CD8-positive, alpha-beta memory T cell (primary cell): ENCODE measurements around the gene PLEKHA1. TPM values are rescaled to one million over a fixed set of nuclear protein-coding genes. Genes with fewer than 3 reads are reported as not detected.
A peak's percentile ranks its signal among the peaks of the same experiment; 100 is the strongest.

Experiments used
- CTCF ChIA-PET: fragments of 350-600 bp; sonication (Branson Sonifier 250); formaldehyde crosslinking; loops from one replicate; lab custom pipeline; 2021; ENCODE audit warnings: antibody characterized with exemption; lab: Charles Lee
- POLR2A ChIA-PET: fragments of 350-600 bp; sonication (Branson Sonifier 250); formaldehyde crosslinking; loops from one replicate; lab custom pipeline; 2021; ENCODE audit warnings: antibody characterized with exemption; lab: Charles Lee
- DNase-seq, 5 donors: peaks; one replicate each; pipeline versions ENCODE4 v3.0.0 to v3.0.0-alpha.2; 2020 to 2022; ENCODE audit warnings: mixed read lengths in 1 of 5
- H3K27ac ChIP-seq: one replicate; pipeline ENCODE4 v1.7.0; 2013; ENCODE audit warnings: low read depth, mild to moderate bottlenecking, low read length, moderate library complexity
- H3K27me3 ChIP-seq: 2 replicates; pipeline ENCODE4 v1.7.0; 2013; ENCODE audit warnings: low read length, mild to moderate bottlenecking; ENCODE audit not compliant: insufficient read depth, poor library complexity, severe bottlenecking
- H3K36me3 ChIP-seq: 2 replicates; pipeline ENCODE4 v1.7.0; 2013; ENCODE audit warnings: mild to moderate bottlenecking, low read length, moderate library complexity; ENCODE audit not compliant: insufficient read depth
- H3K4me1 ChIP-seq: 2 replicates; pipeline ENCODE4 v1.7.0; 2013; ENCODE audit warnings: mild to moderate bottlenecking, low read length, moderate library complexity; ENCODE audit not compliant: insufficient read depth
- H3K4me3 ChIP-seq: 2 replicates; pipeline ENCODE4 v1.7.0; 2013; ENCODE audit warnings: mild to moderate bottlenecking, low read length
- H3K9me3 ChIP-seq: 2 replicates; pipeline ENCODE4 v1.7.0; 2013; ENCODE audit warnings: mild to moderate bottlenecking, low read length
- H3K27ac Mint-ChIP-seq, 8 donors: one replicate each; pipeline ENCODE4 v1.8.0; 2020 to 2021; ENCODE audit warnings: mixed read lengths in 8 of 8, mild to moderate bottlenecking in 6 of 8, inconsistent platforms in 3 of 8, moderate library complexity in 3 of 8
- H3K27me3 Mint-ChIP-seq, 2 donors: one replicate each; pipeline ENCODE4 v1.8.0; 2020 to 2021; ENCODE audit warnings: mixed read lengths in 2 of 2, mild to moderate bottlenecking in 1 of 2, moderate library complexity in 1 of 2
- H3K36me3 Mint-ChIP-seq, 3 donors: one replicate each; pipeline ENCODE4 v1.8.0; 2020 to 2021; ENCODE audit warnings: mixed read lengths in 3 of 3, inconsistent platforms in 1 of 3, mild to moderate bottlenecking in 1 of 3
- H3K4me1 Mint-ChIP-seq, 3 donors: one replicate each; pipeline ENCODE4 v1.8.0; 2020 to 2021; ENCODE audit warnings: mixed read lengths in 3 of 3, inconsistent platforms in 1 of 3, mild to moderate bottlenecking in 1 of 3
- H3K4me3 Mint-ChIP-seq, 7 donors: one replicate each; pipeline ENCODE4 v1.8.0; 2020 to 2021; ENCODE audit warnings: mixed read lengths in 7 of 7, mild to moderate bottlenecking in 6 of 7, moderate library complexity in 4 of 7, inconsistent platforms in 2 of 7
- H3K9me3 Mint-ChIP-seq, 5 donors: one replicate each; pipeline ENCODE4 v1.8.0; 2020 to 2022; ENCODE audit warnings: mixed read lengths in 5 of 5, mild to moderate bottlenecking in 3 of 5, moderate library complexity in 2 of 5, inconsistent platforms in 1 of 5
- polyA plus RNA-seq: library from polyadenylated mRNA; unstranded; fragments of 300-500 nt; fragmentation: Illumina TruSeq; gene quantifications from one replicate; pipeline ENCODE4 v1.2.3, GENCODE V29; 2021
- total RNA-seq, 2 experiments: library from RNA; stranded (reverse); gene quantifications; one replicate each; pipeline ENCODE4 v1.2.3, GENCODE V29; 2021

The PLEKHA1 gene
- total and polyA plus RNA-seq, 3 experiments from 2014 or later = 14.5 to 101 (median 16.8) TPM

DNA sequence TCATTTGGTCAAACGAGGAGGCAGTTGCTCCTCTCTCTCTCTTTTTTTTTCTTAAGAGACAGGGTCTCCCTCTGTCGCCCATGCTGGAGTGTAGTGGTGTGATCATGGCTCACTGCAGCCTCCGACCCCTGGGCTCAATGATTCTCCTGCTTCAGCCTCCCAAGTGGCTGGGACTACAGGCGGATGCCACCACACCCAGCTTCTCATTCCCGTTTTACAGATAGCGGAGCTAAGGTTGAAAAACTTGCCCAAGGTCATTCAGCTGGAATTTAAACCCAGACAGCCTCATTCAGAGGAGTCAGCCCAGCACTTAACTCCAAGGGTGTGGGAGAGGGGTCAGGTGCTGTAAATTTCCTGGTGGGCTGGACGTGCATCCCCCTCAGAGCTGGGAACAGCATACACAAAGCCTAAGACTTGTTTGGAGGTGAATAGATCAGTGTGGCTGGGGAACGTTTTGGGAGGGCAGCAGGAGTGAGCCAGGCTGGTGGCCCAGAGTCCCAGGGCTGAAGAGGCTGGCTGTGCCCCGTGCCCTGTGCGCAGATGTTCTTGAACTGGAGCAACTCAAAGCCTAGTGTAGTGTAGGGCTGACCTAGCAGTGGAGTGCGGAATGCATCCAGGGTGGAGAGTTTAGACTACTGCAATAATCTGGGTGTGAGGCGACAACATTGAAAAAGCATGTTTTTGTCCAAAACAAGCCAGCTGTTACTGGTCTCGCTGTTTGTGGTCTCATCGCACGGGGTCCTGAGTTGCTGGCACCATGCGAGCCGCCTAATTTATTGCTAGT is 89.2 kb downstream of the PLEKHA1 start:
- CTCF ChIA-PET = no interaction called here

GRCh38 chr10:122464250-122464510 is 89.7 kb downstream of the PLEKHA1 start:
- Mint-ChIP-seq H3K27ac (no peak overlapping the region), H3K4me1 (peaks cover 14 to 22% (median 18%) of the 10 kb centered on the region in 3 donors), H3K9me3 (no peaks in the 10 kb centered on the region), H3K4me3 (peak overlapping the region in 1 of 7 donors; percentile 8), H3K36me3 (no peaks in the 10 kb centered on the region), H3K27me3 (peaks cover 24 to 45% of the 10 kb centered on the region in 2 donors)
- no peak for DNase-seq
- Histone ChIP-seq H3K9me3 (no peaks in the 10 kb centered on the region), H3K36me3 (no peaks in the 10 kb centered on the region), H3K27ac (no peak overlapping the region), H3K27me3 (peaks cover 19% of the 10 kb centered on the region), H3K4me1 (peaks cover 9% of the 10 kb centered on the region), H3K4me3 (no peak overlapping the region)
- POLR2A ChIA-PET = no interaction called here
- CTCF ChIA-PET = no interaction called here

More for the DNA sequence above, 89.2 kb downstream of the PLEKHA1 start:
- H3K27me3 Mint-ChIP-seq = peaks cover 29 to 45% of the 10 kb centered on the region in 2 donors
- no peaks in the 10 kb centered on the region for H3K9me3 Mint-ChIP-seq
- peak overlapping the region in 1 of 8 donors; percentile 15 for H3K27ac Mint-ChIP-seq
- H3K27ac ChIP-seq = no peak overlapping the region
- H3K9me3 ChIP-seq = no peaks in the 10 kb centered on the region
- peaks cover 24% of the 10 kb centered on the region for H3K27me3 ChIP-seq
- H3K4me1 Mint-ChIP-seq = peaks cover 14 to 24% (median 19%) of the 10 kb centered on the region in 3 donors
- no peak for DNase-seq
- peaks cover 9% of the 10 kb centered on the region for H3K4me1 ChIP-seq
- peak overlapping the region in 6 of 7 donors; percentile 55 to 93 (median 88) for H3K4me3 Mint-ChIP-seq
- POLR2A ChIA-PET = interaction anchor here (0.6 kb wide), 1 partner anchor 25 kb away, joined by 3 read pairs; no protein-coding TSS in a partner anchor
- no peaks in the 10 kb centered on the region for H3K36me3 Mint-ChIP-seq
- no peak overlapping the region for H3K4me3 ChIP-seq
- no peaks in the 10 kb centered on the region for H3K36me3 ChIP-seq

- Histone ChIP-seq H3K27me3 (peaks cover 15% of the 10 kb centered on the region), H3K36me3 (no peaks in the 10 kb centered on the region), H3K4me3 (no peak overlapping the region), H3K9me3 (no peaks in the 10 kb centered on the region), H3K4me1 (peaks cover 9% of the 10 kb centered on the region), H3K27ac (no peak overlapping the region)
- Mint-ChIP-seq H3K36me3 (no peaks in the 10 kb centered on the region), H3K4me3 (peak overlapping the region in 1 of 7 donors; percentile 8), H3K27ac (peak overlapping the region in 1 of 8 donors; percentile 14), H3K4me1 (peaks cover 14 to 20% (median 17%) of the 10 kb centered on the region in 3 donors), H3K9me3 (no peaks in the 10 kb centered on the region), H3K27me3 (peaks cover 22 to 43% of the 10 kb centered on the region in 2 donors)
- POLR2A ChIA-PET = no interaction called here
- DNase-seq = no peak
- CTCF ChIA-PET = no interaction called here
Observed at GRCh38 chr10:122464586-122464985, 90.1 kb downstream of the PLEKHA1 start.

DNA sequence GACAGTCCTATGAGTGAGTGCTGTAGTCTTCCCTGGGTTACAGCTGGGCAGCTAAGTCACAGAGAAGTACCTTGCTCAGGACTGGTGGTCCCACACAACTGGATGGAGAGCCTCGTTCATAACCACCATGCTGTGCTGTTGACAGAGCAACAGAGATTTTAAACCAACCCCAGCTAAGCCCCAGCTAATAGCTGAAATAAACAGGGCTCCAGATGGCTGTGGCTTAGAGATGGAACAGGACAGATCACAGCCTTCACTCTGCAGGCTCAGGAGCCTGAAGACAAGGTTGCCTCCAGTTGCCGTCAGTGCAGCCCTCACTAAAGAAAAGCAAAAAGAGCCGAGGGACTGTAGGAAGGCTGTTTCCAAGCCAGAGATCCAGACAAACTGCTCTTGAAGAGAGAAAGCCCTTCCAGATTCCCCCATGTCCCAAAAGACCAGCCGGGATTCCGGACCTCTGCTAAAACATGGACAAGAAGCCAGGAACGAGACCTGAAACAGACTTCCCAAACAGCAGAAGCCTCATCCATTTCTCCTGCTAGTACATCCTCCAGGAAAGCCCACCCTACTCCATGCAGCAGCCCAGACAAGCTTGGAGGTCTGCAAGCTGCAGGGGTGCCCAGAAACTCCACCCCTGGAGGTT is 91.0 kb downstream of the PLEKHA1 start:
- peaks cover 7% of the 10 kb centered on the region for H3K27me3 ChIP-seq
- CTCF ChIA-PET = no interaction called here
- peaks cover 18 to 37% of the 10 kb centered on the region in 2 donors for H3K27me3 Mint-ChIP-seq
- no peaks in the 10 kb centered on the region for H3K36me3 ChIP-seq
- H3K27ac Mint-ChIP-seq = no peak overlapping the region
- H3K9me3 ChIP-seq = no peaks in the 10 kb centered on the region
- H3K4me1 Mint-ChIP-seq = peaks cover 13 to 17% (median 14%) of the 10 kb centered on the region in 3 donors
- H3K27ac ChIP-seq = no peak overlapping the region
- peaks cover 5% of the 10 kb centered on the region for H3K4me1 ChIP-seq
- no peak overlapping the region for H3K4me3 Mint-ChIP-seq
- DNase-seq = no peak
- no peaks in the 10 kb centered on the region for H3K9me3 Mint-ChIP-seq
- no peaks in the 10 kb centered on the region for H3K36me3 Mint-ChIP-seq
- POLR2A ChIA-PET = no interaction called here
- no peak overlapping the region for H3K4me3 ChIP-seq

DNA sequence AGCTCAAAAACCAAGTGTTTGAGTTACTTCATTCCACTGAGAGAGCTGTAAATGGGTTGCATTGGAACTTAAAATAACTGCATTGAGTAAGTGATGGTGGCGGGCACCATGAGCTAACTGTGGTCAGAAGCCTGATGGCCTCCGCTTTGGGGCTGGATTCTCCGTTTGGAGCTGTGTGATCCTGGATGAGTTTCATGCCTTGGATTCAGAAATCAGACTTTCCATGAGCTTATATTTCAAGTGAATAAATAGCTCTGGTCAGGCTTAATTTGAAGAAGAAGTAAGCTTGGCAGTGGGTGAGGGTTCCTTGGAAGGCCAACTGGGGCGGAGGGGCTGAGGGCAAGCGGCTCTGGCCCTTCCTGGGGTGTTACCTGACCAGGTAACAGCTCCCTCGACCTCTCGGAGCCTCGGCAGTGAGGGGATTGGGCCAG is 92.5 kb downstream of the PLEKHA1 start:
- POLR2A ChIA-PET = no interaction called here
- H3K4me1 ChIP-seq = no peaks in the 10 kb centered on the region
- no peak for DNase-seq
- Mint-ChIP-seq H3K9me3 (no peaks in the 10 kb centered on the region), H3K4me3 (no peak overlapping the region), H3K36me3 (peaks cover 0 to 1% (median 0%) of the 10 kb centered on the region in 3 donors), H3K27me3 (peaks cover 18 to 43% of the 10 kb centered on the region in 2 donors), H3K4me1 (peaks cover 9 to 14% (median 11%) of the 10 kb centered on the region in 3 donors), H3K27ac (no peak overlapping the region)
- no peak overlapping the region for H3K27ac ChIP-seq
- no peaks in the 10 kb centered on the region for H3K9me3 ChIP-seq
- CTCF ChIA-PET = interaction anchor here (1.1 to 1.4 kb wide), 3 partner anchors 10 to 91 kb away, joined by 3 to 4 read pairs (median 3); no protein-coding TSS in a partner anchor
- no peak overlapping the region for H3K4me3 ChIP-seq
- H3K36me3 ChIP-seq = no peaks in the 10 kb centered on the region
- H3K27me3 ChIP-seq = peaks cover 5% of the 10 kb centered on the region

DNA sequence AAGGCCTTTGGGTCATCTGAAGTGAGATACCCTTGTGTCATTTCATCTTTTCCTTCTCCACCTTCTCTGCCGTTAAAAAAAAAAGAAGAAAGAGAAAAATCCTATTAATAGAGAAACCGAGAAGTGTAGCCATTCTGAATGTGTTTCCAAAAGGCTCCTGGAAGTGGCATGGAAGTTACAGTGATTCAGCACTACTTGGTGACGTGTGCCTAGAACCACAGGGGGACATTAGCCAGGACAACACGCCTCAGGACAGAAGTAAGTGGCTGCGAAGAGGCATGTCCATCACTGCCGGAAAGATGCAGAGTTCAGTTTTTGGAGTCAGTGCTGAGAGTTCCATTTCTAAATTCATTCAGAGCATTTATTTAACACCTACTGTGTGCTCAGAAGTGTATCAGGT is 93.2 kb downstream of the PLEKHA1 start:
- peaks cover 0 to 1% (median 0%) of the 10 kb centered on the region in 3 donors for H3K36me3 Mint-ChIP-seq
- H3K36me3 ChIP-seq = no peaks in the 10 kb centered on the region
- no peak overlapping the region for H3K4me3 Mint-ChIP-seq
- CTCF ChIA-PET = interaction anchor here (1.4 kb wide), 1 partner anchor 10 kb away, joined by 3 read pairs; no protein-coding TSS in a partner anchor
- peaks cover 14 to 41% of the 10 kb centered on the region in 2 donors for H3K27me3 Mint-ChIP-seq
- no peaks in the 10 kb centered on the region for H3K9me3 ChIP-seq
- H3K27me3 ChIP-seq = peaks cover under 1% of the 10 kb centered on the region
- POLR2A ChIA-PET = no interaction called here
- no peaks in the 10 kb centered on the region for H3K4me1 ChIP-seq
- no peak overlapping the region for H3K27ac ChIP-seq
- peaks cover 4 to 9% (median 5%) of the 10 kb centered on the region in 3 donors for H3K4me1 Mint-ChIP-seq
- H3K4me3 ChIP-seq = no peak overlapping the region
- H3K9me3 Mint-ChIP-seq = no peaks in the 10 kb centered on the region
- no peak for DNase-seq
- no peak overlapping the region for H3K27ac Mint-ChIP-seq

GRCh38 chr10:122468307-122468925 is 93.9 kb downstream of the PLEKHA1 start:
- no peak overlapping the region for H3K4me3 ChIP-seq
- Mint-ChIP-seq H3K36me3 (peaks cover 0 to 1% (median 0%) of the 10 kb centered on the region in 3 donors), H3K27me3 (peaks cover 10 to 36% of the 10 kb centered on the region in 2 donors), H3K4me3 (no peak overlapping the region), H3K27ac (peak overlapping the region in 1 of 8 donors; percentile 55), H3K9me3 (no peaks in the 10 kb centered on the region), H3K4me1 (peaks cover 0 to 4% (median 0%) of the 10 kb centered on the region in 3 donors)
- H3K27me3 ChIP-seq = no peaks in the 10 kb centered on the region
- no peak overlapping the region for H3K27ac ChIP-seq
- no peak for DNase-seq
- H3K4me1 ChIP-seq = no peaks in the 10 kb centered on the region
- ChIA-PET POLR2A (no interaction called here), CTCF (interaction anchor here (1.4 to 1.6 kb wide), 2 partner anchors 10 to 11 kb away, joined by 3 read pairs; no protein-coding TSS in a partner anchor)
- H3K36me3 ChIP-seq = no peaks in the 10 kb centered on the region
- H3K9me3 ChIP-seq = no peaks in the 10 kb centered on the region
